ENCODE data around the gene DNAJC8. TPM values are rescaled to one million over a fixed set of nuclear protein-coding genes. Genes with fewer than 3 reads are reported as not detected.

DNAJC8 gene
- total RNA-seq, 2 experiments from 2014 or later, result 100 to 104 TPM

DNA sequence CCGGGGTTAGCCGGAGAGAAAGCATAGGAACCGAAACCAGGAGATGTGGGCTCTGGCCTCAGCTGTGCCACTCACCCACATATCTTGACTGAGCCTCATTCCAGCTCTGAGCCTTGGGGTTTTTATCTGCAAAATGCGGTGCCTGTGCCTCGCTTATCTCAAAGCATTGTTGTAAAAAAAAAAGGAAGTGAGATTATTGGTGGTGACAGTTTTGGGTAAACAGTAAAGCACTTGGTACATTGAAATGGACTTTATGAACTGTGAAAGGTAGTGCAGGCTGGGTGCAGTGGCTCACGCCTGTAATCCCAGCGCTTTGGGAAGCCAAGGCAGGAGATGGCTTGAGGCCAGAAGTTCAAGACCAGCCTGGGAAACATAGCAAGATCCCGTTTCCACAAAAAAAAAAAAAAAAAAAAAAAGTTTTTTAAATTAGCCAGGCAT lies 60.1 kb downstream of the DNAJC8 start:
- ChIA-PET CTCF (interaction anchor here (0.7 to 1.2 kb wide), 2 partner anchors 62 to 147 kb away, joined by 3 to 5 read pairs; no protein-coding TSS in a partner anchor), POLR2A (interaction anchor here (0.7 to 1.4 kb wide), 4 partner anchors 27 to 217 kb away, joined by 3 to 8 read pairs (median 4); partner anchors contain the start of gene EYA3)
- peak overlapping the region; percentile 12 for H3K27ac Mint-ChIP-seq
- H3K27me3 Mint-ChIP-seq, result peaks cover 68% of the 10 kb centered on the region
- no peak overlapping the region for H3K4me3 Mint-ChIP-seq
- H3K4me1 Mint-ChIP-seq, result peaks cover 48% of the 10 kb centered on the region
- H3K36me3 Mint-ChIP-seq (ENCODE audit: low read depth), result no peaks in the 10 kb centered on the region
- H3K9me3 Mint-ChIP-seq, result no peaks in the 10 kb centered on the region
- peak; percentile 62 for DNase-seq

DNA sequence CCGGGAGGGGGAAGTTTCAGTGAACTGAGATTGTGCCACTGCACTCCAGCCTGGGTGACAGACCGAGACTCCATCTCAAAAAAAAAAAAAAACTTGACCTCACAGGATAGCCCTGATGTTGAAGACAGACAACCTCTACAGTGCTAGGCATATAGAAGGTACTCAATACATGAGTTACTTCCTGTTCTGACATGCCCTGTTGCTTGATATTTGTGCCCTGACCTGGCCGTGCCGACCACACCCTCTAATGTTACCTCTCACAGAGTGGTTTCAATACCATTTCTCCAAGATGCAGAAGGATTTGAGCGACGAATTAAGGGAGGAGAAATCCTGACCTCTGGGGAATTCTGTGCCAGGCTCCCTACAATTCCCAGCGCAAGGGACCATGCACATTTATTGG lies 61.6 kb downstream of the DNAJC8 start:
- CTCF ChIA-PET, result no interaction called here
- Mint-ChIP-seq H3K36me3 (ENCODE audit: low read depth) (no peaks in the 10 kb centered on the region), H3K4me1 (peaks cover 50% of the 10 kb centered on the region), H3K27ac (no peak overlapping the region), H3K4me3 (no peak overlapping the region), H3K9me3 (no peaks in the 10 kb centered on the region), H3K27me3 (peaks cover 64% of the 10 kb centered on the region)
- DNase-seq, result no peak
- POLR2A ChIA-PET, result no interaction called here

GRCh38 chr1:28170001-28170596 lies 62.7 kb downstream of the DNAJC8 start:
- Mint-ChIP-seq H3K27me3 (peaks cover 60% of the 10 kb centered on the region), H3K27ac (no peak overlapping the region), H3K9me3 (peaks cover 2% of the 10 kb centered on the region), H3K36me3 (ENCODE audit: low read depth) (no peaks in the 10 kb centered on the region), H3K4me1 (peaks cover 50% of the 10 kb centered on the region), H3K4me3 (no peak overlapping the region)
- CTCF ChIA-PET, result interaction anchor here (0.7 to 2.3 kb wide), 6 partner anchors 30 to 79 kb away, joined by 3 to 8 read pairs (median 3); no protein-coding TSS in a partner anchor
- no peak for DNase-seq
- POLR2A ChIA-PET, result interaction anchor here (0.6 to 1.9 kb wide), 15 partner anchors 9 to 273 kb away, joined by 3 to 18 read pairs (median 5); partner anchors contain the start of gene MED18

GRCh38 chr1:28163496-28164161 lies 69.2 kb downstream of the DNAJC8 start:
- no peak for DNase-seq
- ChIA-PET POLR2A (no interaction called here), CTCF (interaction anchor here (1.0 kb wide), 1 partner anchor 72 kb away, joined by 3 read pairs; no protein-coding TSS in a partner anchor)
- H3K9me3 Mint-ChIP-seq, result peaks cover 2% of the 10 kb centered on the region
- peaks cover 60% of the 10 kb centered on the region for H3K27me3 Mint-ChIP-seq
- no peak overlapping the region for H3K27ac Mint-ChIP-seq
- H3K36me3 Mint-ChIP-seq (ENCODE audit: low read depth), result no peaks in the 10 kb centered on the region
- peaks cover 8% of the 10 kb centered on the region for H3K4me1 Mint-ChIP-seq
- no peak overlapping the region for H3K4me3 Mint-ChIP-seq

DNA sequence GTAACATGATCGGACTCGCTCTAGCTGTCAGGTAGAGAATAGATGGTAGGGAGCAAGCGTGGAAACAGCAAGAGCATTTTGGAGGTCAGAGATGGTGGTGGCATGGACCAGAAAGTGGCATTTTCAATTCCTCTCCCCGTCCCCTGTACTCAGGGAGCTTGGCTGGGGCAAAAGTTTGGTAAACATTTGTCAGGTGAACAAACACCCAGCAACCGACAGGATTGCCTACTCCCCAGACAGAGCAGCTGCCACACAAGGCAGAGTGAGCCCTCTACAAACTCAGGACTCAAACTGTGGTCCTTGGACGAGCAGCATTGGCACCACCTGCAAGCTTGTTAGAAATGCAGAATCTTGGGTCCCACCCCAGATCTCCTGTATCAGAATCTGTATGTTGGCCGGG lies 70.7 kb downstream of the DNAJC8 start:
- peaks cover 2% of the 10 kb centered on the region for H3K9me3 Mint-ChIP-seq
- ChIA-PET CTCF (interaction anchor here (0.7 to 1.9 kb wide), 2 partner anchors 71 to 143 kb away, joined by 4 to 6 read pairs; no protein-coding TSS in a partner anchor), POLR2A (interaction anchor here (1.8 kb wide), 1 partner anchor 8 kb away, joined by 5 read pairs; no protein-coding TSS in a partner anchor)
- no peak overlapping the region for H3K4me3 Mint-ChIP-seq
- H3K27me3 Mint-ChIP-seq, result peaks cover 59% of the 10 kb centered on the region
- DNase-seq, result no peak
- peaks cover 2% of the 10 kb centered on the region for H3K4me1 Mint-ChIP-seq
- no peaks in the 10 kb centered on the region for H3K36me3 Mint-ChIP-seq (ENCODE audit: low read depth)
- H3K27ac Mint-ChIP-seq, result no peak overlapping the region

DNA sequence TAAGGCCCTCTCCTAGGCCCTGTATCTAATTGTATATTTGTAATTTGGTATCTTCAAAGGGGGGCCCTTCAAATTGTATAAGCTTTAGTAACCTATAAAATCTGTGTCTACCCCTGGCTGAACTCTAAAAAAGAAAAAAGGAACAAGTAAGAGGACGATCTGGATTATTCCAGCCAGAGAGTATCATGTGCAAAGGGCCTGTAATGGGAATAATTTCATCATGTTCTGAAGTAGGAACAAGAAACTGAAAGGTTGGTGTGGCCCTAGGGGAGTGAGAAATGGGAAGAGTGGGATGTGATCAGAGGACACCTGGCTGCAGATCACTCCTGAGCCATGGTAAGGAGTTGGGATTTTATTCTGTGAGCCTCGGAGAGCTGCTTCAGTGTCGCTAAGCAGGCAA lies 71.1 kb downstream of the DNAJC8 start:
- no peak overlapping the region for H3K4me3 Mint-ChIP-seq
- no peak overlapping the region for H3K27ac Mint-ChIP-seq
- no peaks in the 10 kb centered on the region for H3K36me3 Mint-ChIP-seq (ENCODE audit: low read depth)
- ChIA-PET CTCF (interaction anchor here (1.9 kb wide), 1 partner anchor 70 kb away, joined by 4 read pairs; no protein-coding TSS in a partner anchor), POLR2A (interaction anchor here (1.8 kb wide), 1 partner anchor 8 kb away, joined by 5 read pairs; no protein-coding TSS in a partner anchor)
- H3K27me3 Mint-ChIP-seq, result peaks cover 57% of the 10 kb centered on the region
- no peak for DNase-seq
- no peaks in the 10 kb centered on the region for H3K4me1 Mint-ChIP-seq
- H3K9me3 Mint-ChIP-seq, result peaks cover 2% of the 10 kb centered on the region

GRCh38 chr1:28160782-28161266 lies 72.0 kb downstream of the DNAJC8 start:
- POLR2A ChIA-PET, result interaction anchor here (0.7 to 1.8 kb wide), 4 partner anchors 9 to 630 kb away, joined by 3 to 5 read pairs (median 4); partner anchors contain the start of gene EYA3

DNA sequence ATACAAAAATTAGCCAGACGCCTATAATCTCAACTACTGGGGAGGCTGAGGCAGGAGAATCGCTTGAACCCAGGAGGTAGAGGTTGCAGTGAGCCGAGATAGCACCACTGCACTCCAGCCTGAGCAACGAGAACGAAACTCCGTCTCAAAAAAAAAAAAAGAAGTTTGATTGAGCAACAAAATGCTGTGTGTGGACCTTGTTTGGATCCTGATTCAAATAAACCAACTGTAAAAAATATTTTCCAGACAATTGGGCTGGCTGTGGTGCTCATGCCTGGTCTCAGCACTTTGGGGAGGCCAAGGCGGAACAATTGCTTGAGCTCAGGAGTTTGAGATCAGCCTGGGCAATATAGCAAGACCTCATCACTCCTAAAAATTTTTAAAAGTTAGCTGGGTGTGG lies 73.1 kb downstream of the DNAJC8 start:
- DNase-seq, result no peak
- Mint-ChIP-seq H3K4me3 (no peak overlapping the region), H3K27ac (no peak overlapping the region), H3K36me3 (ENCODE audit: low read depth) (no peaks in the 10 kb centered on the region), H3K27me3 (peaks cover 56% of the 10 kb centered on the region), H3K4me1 (no peaks in the 10 kb centered on the region), H3K9me3 (no peaks in the 10 kb centered on the region)
- ChIA-PET CTCF (no interaction called here), POLR2A (no interaction called here)

More at GRCh38 chr1:28160782-28161266, 72.0 kb downstream of the DNAJC8 start:
- H3K36me3 Mint-ChIP-seq (ENCODE audit: low read depth), result no peaks in the 10 kb centered on the region
- no peaks in the 10 kb centered on the region for H3K4me1 Mint-ChIP-seq
- no peak for DNase-seq
- peaks cover 55% of the 10 kb centered on the region for H3K27me3 Mint-ChIP-seq
- peaks cover under 1% of the 10 kb centered on the region for H3K9me3 Mint-ChIP-seq
- CTCF ChIA-PET, result interaction anchor here (0.6 to 1.9 kb wide), 3 partner anchors 17 to 110 kb away, joined by 3 to 4 read pairs (median 3); no protein-coding TSS in a partner anchor
- H3K4me3 Mint-ChIP-seq, result no peak overlapping the region
- H3K27ac Mint-ChIP-seq, result no peak overlapping the region

DNA sequence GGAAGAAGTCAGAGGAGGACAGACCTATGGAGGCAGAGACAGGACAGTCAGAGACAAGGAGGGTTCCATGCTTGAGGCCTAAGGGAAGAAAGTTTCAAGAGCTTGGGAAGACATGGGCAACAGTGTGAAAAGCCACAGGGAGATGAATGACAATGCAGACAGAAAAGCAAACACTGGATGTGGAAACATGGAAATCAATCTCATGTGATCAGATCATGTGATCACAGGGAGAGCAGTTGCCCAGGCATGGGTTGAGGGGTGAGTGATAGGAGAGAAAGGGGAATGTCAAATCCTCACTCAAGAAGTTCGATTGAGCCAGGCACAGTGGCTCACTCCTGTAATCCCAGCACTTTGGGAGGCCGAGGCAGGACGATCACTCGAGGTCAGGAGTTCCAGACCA lies 73.6 kb downstream of the DNAJC8 start:
- no peak overlapping the region for H3K27ac Mint-ChIP-seq
- H3K4me3 Mint-ChIP-seq, result no peak overlapping the region
- CTCF ChIA-PET, result no interaction called here
- no peaks in the 10 kb centered on the region for H3K4me1 Mint-ChIP-seq
- DNase-seq, result no peak
- POLR2A ChIA-PET, result no interaction called here
- peaks cover 56% of the 10 kb centered on the region for H3K27me3 Mint-ChIP-seq
- H3K36me3 Mint-ChIP-seq (ENCODE audit: low read depth), result no peaks in the 10 kb centered on the region
- no peaks in the 10 kb centered on the region for H3K9me3 Mint-ChIP-seq

- Mint-ChIP-seq H3K4me1 (peaks cover 2% of the 10 kb centered on the region), H3K27me3 (peaks cover 51% of the 10 kb centered on the region), H3K27ac (no peak overlapping the region), H3K36me3 (ENCODE audit: low read depth) (no peaks in the 10 kb centered on the region), H3K4me3 (no peak overlapping the region), H3K9me3 (no peaks in the 10 kb centered on the region)
- POLR2A ChIA-PET, result no interaction called here
- DNase-seq, result no peak
- CTCF ChIA-PET, result no interaction called here
These were observed 74.9 kb downstream of the DNAJC8 start for GRCh38 chr1:28157894-28158293.

DNA sequence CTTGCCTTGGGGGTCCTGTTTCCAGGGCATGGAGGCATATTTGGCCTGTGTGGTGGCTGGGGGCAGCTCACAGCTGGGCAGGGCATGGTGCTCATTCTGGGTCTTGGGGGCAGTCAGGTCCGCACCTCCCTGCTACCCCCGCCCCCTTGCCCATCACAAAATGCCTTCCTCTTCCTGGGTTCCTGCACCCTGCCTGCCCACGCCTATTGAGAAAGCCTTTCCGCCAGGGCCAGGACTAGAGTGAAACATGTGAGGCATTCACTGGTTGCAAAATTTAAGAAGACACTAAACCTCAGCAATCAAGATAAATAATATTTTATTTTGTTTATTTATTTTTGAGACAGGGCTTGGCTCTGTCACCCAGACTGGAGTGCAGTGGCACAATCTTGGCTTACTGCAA lies 76.0 kb downstream of the DNAJC8 start:
- CTCF ChIA-PET, result no interaction called here
- peaks cover 45% of the 10 kb centered on the region for H3K27me3 Mint-ChIP-seq
- POLR2A ChIA-PET, result no interaction called here
- no peaks in the 10 kb centered on the region for H3K36me3 Mint-ChIP-seq (ENCODE audit: low read depth)
- no peak overlapping the region for H3K4me3 Mint-ChIP-seq
- H3K4me1 Mint-ChIP-seq, result peaks cover 2% of the 10 kb centered on the region
- H3K9me3 Mint-ChIP-seq, result no peaks in the 10 kb centered on the region
- DNase-seq, result no peak
- no peak overlapping the region for H3K27ac Mint-ChIP-seq

GRCh38 chr1:28155628-28156027 lies 77.2 kb downstream of the DNAJC8 start:
- Mint-ChIP-seq H3K4me1 (peaks cover 2% of the 10 kb centered on the region), H3K9me3 (no peaks in the 10 kb centered on the region), H3K27me3 (peaks cover 40% of the 10 kb centered on the region), H3K36me3 (ENCODE audit: low read depth) (no peaks in the 10 kb centered on the region), H3K4me3 (no peak overlapping the region), H3K27ac (no peak overlapping the region)
- CTCF ChIA-PET, result no interaction called here
- DNase-seq, result no peak
- POLR2A ChIA-PET, result no interaction called here

DNA sequence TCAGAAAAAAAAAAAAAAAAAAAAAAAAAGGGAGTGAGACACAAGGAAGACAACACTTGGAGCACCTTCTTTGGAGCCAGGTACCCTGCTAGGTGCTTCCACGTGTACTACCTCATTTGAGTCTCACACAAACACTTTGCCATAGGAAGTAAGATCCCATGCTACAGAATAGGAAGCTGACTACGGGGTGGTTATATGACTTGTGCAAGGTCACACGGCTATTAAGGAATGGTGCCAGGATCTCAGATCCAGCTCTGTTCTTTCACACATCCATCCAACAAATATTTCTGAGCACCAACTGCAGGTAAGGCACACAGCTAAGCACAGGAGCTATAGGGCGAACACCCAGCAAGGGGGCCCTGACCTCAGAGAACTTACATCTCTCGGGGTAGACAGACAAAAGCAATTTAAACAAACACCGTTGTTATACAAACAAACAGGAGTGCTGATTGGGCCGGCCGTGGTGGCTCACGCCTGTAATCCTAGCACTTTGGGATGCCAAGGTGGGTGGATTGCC lies 78.7 kb downstream of the DNAJC8 start:
- CTCF ChIA-PET, result no interaction called here
- no peak overlapping the region for H3K27ac Mint-ChIP-seq
- H3K27me3 Mint-ChIP-seq, result peaks cover 50% of the 10 kb centered on the region

More for the DNA sequence above, 78.7 kb downstream of the DNAJC8 start:
- H3K4me3 Mint-ChIP-seq, result no peak overlapping the region
- H3K9me3 Mint-ChIP-seq, result no peaks in the 10 kb centered on the region
- H3K4me1 Mint-ChIP-seq, result peaks cover 2% of the 10 kb centered on the region
- DNase-seq, result no peak
- POLR2A ChIA-PET, result no interaction called here
- no peaks in the 10 kb centered on the region for H3K36me3 Mint-ChIP-seq (ENCODE audit: low read depth)

Data from activated CD4-positive, alpha-beta memory T cell treated with anti-CD3 and anti-CD28 coated beads, Interleukin-2, amount 10 ng/mL, durations not matched to agents 7 days and 5 days (primary cell).